IMR-90 (cell line): Measurements from ENCODE around the gene PPP3CA. TPM values are rescaled to one million over a fixed set of nuclear protein-coding genes. Genes with fewer than 3 reads are reported as not detected.

Experiments used
- ATAC-seq: fragments of 200-7000 bp; cut with Tn5 transposase; 2 replicates; pipeline ENCODE4 v1.9.1; 2020; ENCODE audit warnings: low read depth, mild to moderate bottlenecking, moderate library complexity
- BruUV-seq: library from RNA; stranded (reverse); fragments of 400-500 nt; replicated peaks from 2 replicates; lab custom pipeline; 2021; lab: Mats Ljungman, UMichigan
- CTCF ChIA-PET: fragments of 300-600 bp; formaldehyde crosslinking; extraction: SDS; loops from one replicate; lab custom pipeline; 2021; ENCODE audit warnings: antibody characterized with exemption; lab: Yijun Ruan, JAX
- POLR2A ChIA-PET: fragments of 300-600 bp; sonication (Branson Sonifier 250); formaldehyde crosslinking; loops from one replicate; lab custom pipeline; 2022; ENCODE audit warnings: antibody characterized with exemption; ENCODE audit not compliant: unreplicated experiment; lab: Charles Lee
- DNase-seq: peaks from one replicate; pipeline ENCODE4 v3.0.0; 2013
- H2AFZ ChIP-seq: replicated peaks from 2 replicates; pipeline ENCODE3; 2013; ENCODE audit warnings: low read length, mild to moderate bottlenecking; ENCODE audit not compliant: poor library complexity
- H2AK5ac ChIP-seq: 2 replicates; pipeline ENCODE4 v1.6.1; 2013; ENCODE audit warnings: low read depth, low read length, inconsistent platforms
- H2AK9ac ChIP-seq: replicated peaks from 2 replicates; pipeline ENCODE3; 2013; ENCODE audit warnings: mild to moderate bottlenecking, low read depth, low read length, moderate library complexity; ENCODE audit not compliant: poor library complexity
- H2BK120ac ChIP-seq: 2 replicates; pipeline ENCODE4 v1.6.1; 2013; ENCODE audit warnings: low read depth, low read length, inconsistent platforms
- H2BK15ac ChIP-seq: 3 replicates; pipeline ENCODE4 v1.6.1; 2013; ENCODE audit warnings: low read depth, low read length, inconsistent platforms
- H2BK20ac ChIP-seq: 2 replicates; pipeline ENCODE4 v1.6.1; 2013; ENCODE audit warnings: low read depth, mild to moderate bottlenecking, inconsistent platforms, low read length, moderate library complexity
- H2BK5ac ChIP-seq: 2 replicates; pipeline ENCODE4 v1.6.1; 2013; ENCODE audit warnings: mild to moderate bottlenecking, low read depth, low read length, inconsistent platforms; ENCODE audit not compliant: poor library complexity, severe bottlenecking
- H3K14ac ChIP-seq: replicated peaks from 2 replicates; pipeline ENCODE4 v1.6.1; 2013; ENCODE audit warnings: low read depth, low read length, inconsistent platforms
- H3K18ac ChIP-seq: 2 replicates; pipeline ENCODE4 v1.6.1; 2013; ENCODE audit warnings: low read depth, low read length, control low read depth
- H3K23ac ChIP-seq: 2 replicates; pipeline ENCODE4 v1.6.1; 2013; ENCODE audit warnings: low read depth, low read length, inconsistent platforms
- H3K27ac ChIP-seq: 2 replicates; pipeline ENCODE4 v1.5.1; 2013; ENCODE audit warnings: mild to moderate bottlenecking, control low read depth, low read length; ENCODE audit not compliant: insufficient read depth
- H3K27me3 ChIP-seq: 2 replicates; pipeline ENCODE4 v1.6.1; 2013; ENCODE audit warnings: low read length; ENCODE audit not compliant: control insufficient read depth, insufficient read depth
- H3K36me3 ChIP-seq: 2 replicates; pipeline ENCODE4 v1.6.1; 2013; ENCODE audit warnings: low read length, mixed read lengths; ENCODE audit not compliant: control insufficient read depth, insufficient read depth
- H3K4ac ChIP-seq: 2 replicates; pipeline ENCODE4 v1.6.1; 2013; ENCODE audit warnings: low read depth, low read length, inconsistent platforms
- H3K4me1 ChIP-seq: 2 replicates; pipeline ENCODE4 v1.6.1; 2013; ENCODE audit warnings: low read length, mixed read lengths; ENCODE audit not compliant: control insufficient read depth, insufficient read depth
- H3K4me2 ChIP-seq: 2 replicates; pipeline ENCODE4 v1.6.1; 2013; ENCODE audit warnings: low read depth, mild to moderate bottlenecking, control low read depth, low read length, moderate library complexity
- H3K4me3 ChIP-seq: 2 replicates; pipeline ENCODE4 v1.5.1; 2013; ENCODE audit warnings: low read depth, mild to moderate bottlenecking, control low read depth, low read length, moderate library complexity; ENCODE audit not compliant: insufficient read depth
- H3K56ac ChIP-seq: 2 replicates; pipeline ENCODE4 v1.6.1; 2013; ENCODE audit warnings: low read length, inconsistent platforms; ENCODE audit not compliant: insufficient read depth; ENCODE audit errors: extremely low read depth
- H3K79me1 ChIP-seq, 2 experiments: 2 replicates each; pipeline ENCODE4 v1.6.1; 2013; ENCODE audit warnings: low read length in 2 of 2, inconsistent platforms in 1 of 2, low read depth in 1 of 2
- H3K9ac ChIP-seq: 2 replicates; pipeline ENCODE4 v1.6.1; 2013; ENCODE audit warnings: low read depth, low read length, control low read depth
- H3K9me1 ChIP-seq: 2 replicates; pipeline ENCODE4 v1.6.1; 2013; ENCODE audit warnings: low read length, inconsistent platforms; ENCODE audit not compliant: insufficient read depth
- H3K9me3 ChIP-seq: 2 replicates; pipeline ENCODE4 v1.6.1; 2013; ENCODE audit warnings: low read length; ENCODE audit not compliant: control insufficient read depth, insufficient read depth
- H4K20me1 ChIP-seq: 2 replicates; pipeline ENCODE4 v1.6.1; 2013; ENCODE audit warnings: low read length, inconsistent platforms; ENCODE audit not compliant: insufficient read depth
- H4K5ac ChIP-seq: 2 replicates; pipeline ENCODE4 v1.6.1; 2013; ENCODE audit warnings: mild to moderate bottlenecking, low read depth, low read length, control low read depth
- H4K8ac ChIP-seq, 2 experiments: 2 replicates each; pipeline ENCODE4 v1.6.1; 2013; ENCODE audit warnings: low read depth in 2 of 2, low read length in 2 of 2, control low read depth in 1 of 2, inconsistent platforms in 1 of 2
- H4K91ac ChIP-seq: 2 replicates; pipeline ENCODE4 v1.6.1; 2013; ENCODE audit warnings: low read depth, low read length, inconsistent platforms; ENCODE audit not compliant: insufficient read depth
- CEBPB ChIP-seq: IDR thresholded peaks from 2 replicates; pipeline ENCODE4 v1.6.1; 2012; ENCODE audit warnings: low read depth, low read length, improper control_type of control experiment
- CHD1 ChIP-seq: IDR thresholded peaks from 2 replicates; pipeline ENCODE4 v1.6.1; 2012; ENCODE audit warnings: low read depth, low read length, improper control_type of control experiment
- MAFK ChIP-seq: IDR thresholded peaks from 2 replicates; pipeline ENCODE4 v1.6.1; 2012; ENCODE audit warnings: low read depth, low read length, improper control_type of control experiment
- MAZ ChIP-seq: IDR thresholded peaks from 2 replicates; pipeline ENCODE4 v1.6.1; 2012; ENCODE audit warnings: low read depth, mild to moderate bottlenecking, low read length, improper control_type of control experiment, moderate library complexity, borderline replicate concordance
- MXI1 ChIP-seq: IDR thresholded peaks from 2 replicates; pipeline ENCODE4 v1.6.1; 2012; ENCODE audit warnings: low read depth, mild to moderate bottlenecking, low read length, moderate library complexity, borderline replicate concordance
- RAD21 ChIP-seq: IDR thresholded peaks from 2 replicates; pipeline ENCODE4 v1.6.1; 2012; ENCODE audit warnings: low read length, improper control_type of control experiment
- SMC3 ChIP-seq: fragments of 150-350 bp; IDR thresholded peaks from 2 replicates; pipeline ENCODE4 v1.6.1; 2016; ENCODE audit warnings: low read depth, mild to moderate bottlenecking, antibody characterized with exemption, low read length, moderate library complexity
- dilution Hi-C: fragments of 300-500 bp; cut with HindIII; formaldehyde crosslinking; loops from one replicate; pipeline ENCODE4 v1.14.3; 2018; ENCODE audit warnings: low sequenced_read_pairs; ENCODE audit not compliant: unreplicated experiment
- in situ Hi-C: fragments of 300-500 bp; cut with MboI; formaldehyde crosslinking; loops from 3 replicates; pipeline ENCODE4 v1.14.3; 2019; ENCODE audit warnings: low sequenced_read_pairs, inconsistent platforms, mixed read lengths
- intact Hi-C: fragments of 100-400 bp; cut with micrococcal nuclease; formaldehyde crosslinking; loops from 2 replicates; pipeline ENCODE4 v1.10.0; 2022
- polyA plus RNA-seq, 3 experiments: library from polyadenylated mRNA; depleted of rRNA; stranded (reverse); fragments of >200 nt; gene quantifications; 2 replicates each; pipeline ENCODE4 v1.2.3, GENCODE V29; 2012; ENCODE audit warnings: low replicate concordance in 1 of 3
- total RNA-seq: library from RNA; depleted of rRNA; stranded (reverse); fragments of >200 nt; gene quantifications from 2 replicates; pipeline ENCODE4 v1.2.3, GENCODE V29; 2012
- TF ChIP-seq, protein P1 (sequence below): fragments of 150-350 bp; IDR thresholded peaks from 2 replicates; pipeline ENCODE4 v1.6.1; 2016; ENCODE audit warnings: low read depth, mild to moderate bottlenecking, low read length, moderate library complexity, borderline replicate concordance
- TF ChIP-seq, protein P2 (sequence below): conservative IDR thresholded peaks from 2 replicates; pipeline ENCODE4 v1.5.1; 2012; ENCODE audit warnings: mild to moderate bottlenecking, low read depth, low read length, improper control_type of control experiment

PPP3CA gene
- total and polyA plus RNA-seq, 2 of the 4 experiments (the other 2 are of a cell fraction), result 14.5 to 48.6 TPM

DNA sequence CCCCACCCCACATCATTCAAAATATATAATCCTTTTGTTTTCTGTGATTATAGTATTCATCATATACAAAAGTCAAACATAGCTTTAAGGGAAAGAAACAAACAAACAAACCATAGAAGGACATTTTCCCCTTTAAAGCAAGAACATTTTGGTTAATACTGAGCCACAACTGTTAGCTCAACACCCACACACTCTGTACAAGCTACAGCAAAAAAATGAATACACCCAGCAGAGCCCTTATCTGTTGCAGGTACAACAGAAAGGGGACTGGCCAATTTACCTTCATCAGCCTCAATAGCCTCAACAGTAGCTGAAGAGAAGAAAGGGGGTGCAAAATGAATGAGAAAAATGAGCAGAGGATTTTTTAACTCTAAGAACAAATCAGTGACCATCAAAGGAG, 318.4 kb downstream of the PPP3CA start:
- H4K20me1 ChIP-seq, result no peaks in the 10 kb centered on the region
- ChIA-PET CTCF (no interaction called here), POLR2A (interaction anchor here (0.6 kb wide), 1 partner anchor 240 kb away, joined by 17 read pairs; no protein-coding TSS in a partner anchor)
- no peaks in the 10 kb centered on the region for H3K4me1 ChIP-seq
- H3K4ac ChIP-seq, result no peak overlapping the region
- no peak overlapping the region for H4K91ac ChIP-seq
- H3K14ac ChIP-seq, result no peak overlapping the region
- no peak overlapping the region for H3K23ac ChIP-seq
- H2AK9ac ChIP-seq, result no peak overlapping the region
- TF ChIP-seq CEBPB, result no peak
- no peak for TF ChIP-seq RAD21
- TF ChIP-seq MAFK, result no peak
- no peak for TF ChIP-seq SMC3
- no peak for TF ChIP-seq MXI1
- TF ChIP-seq CHD1, result no peak
- TF ChIP-seq, protein P1, sequence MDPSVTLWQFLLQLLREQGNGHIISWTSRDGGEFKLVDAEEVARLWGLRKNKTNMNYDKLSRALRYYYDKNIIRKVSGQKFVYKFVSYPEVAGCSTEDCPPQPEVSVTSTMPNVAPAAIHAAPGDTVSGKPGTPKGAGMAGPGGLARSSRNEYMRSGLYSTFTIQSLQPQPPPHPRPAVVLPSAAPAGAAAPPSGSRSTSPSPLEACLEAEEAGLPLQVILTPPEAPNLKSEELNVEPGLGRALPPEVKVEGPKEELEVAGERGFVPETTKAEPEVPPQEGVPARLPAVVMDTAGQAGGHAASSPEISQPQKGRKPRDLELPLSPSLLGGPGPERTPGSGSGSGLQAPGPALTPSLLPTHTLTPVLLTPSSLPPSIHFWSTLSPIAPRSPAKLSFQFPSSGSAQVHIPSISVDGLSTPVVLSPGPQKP, result no peak
- TF ChIP-seq, protein P2, sequence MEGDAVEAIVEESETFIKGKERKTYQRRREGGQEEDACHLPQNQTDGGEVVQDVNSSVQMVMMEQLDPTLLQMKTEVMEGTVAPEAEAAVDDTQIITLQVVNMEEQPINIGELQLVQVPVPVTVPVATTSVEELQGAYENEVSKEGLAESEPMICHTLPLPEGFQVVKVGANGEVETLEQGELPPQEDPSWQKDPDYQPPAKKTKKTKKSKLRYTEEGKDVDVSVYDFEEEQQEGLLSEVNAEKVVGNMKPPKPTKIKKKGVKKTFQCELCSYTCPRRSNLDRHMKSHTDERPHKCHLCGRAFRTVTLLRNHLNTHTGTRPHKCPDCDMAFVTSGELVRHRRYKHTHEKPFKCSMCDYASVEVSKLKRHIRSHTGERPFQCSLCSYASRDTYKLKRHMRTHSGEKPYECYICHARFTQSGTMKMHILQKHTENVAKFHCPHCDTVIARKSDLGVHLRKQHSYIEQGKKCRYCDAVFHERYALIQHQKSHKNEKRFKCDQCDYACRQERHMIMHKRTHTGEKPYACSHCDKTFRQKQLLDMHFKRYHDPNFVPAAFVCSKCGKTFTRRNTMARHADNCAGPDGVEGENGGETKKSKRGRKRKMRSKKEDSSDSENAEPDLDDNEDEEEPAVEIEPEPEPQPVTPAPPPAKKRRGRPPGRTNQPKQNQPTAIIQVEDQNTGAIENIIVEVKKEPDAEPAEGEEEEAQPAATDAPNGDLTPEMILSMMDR, result no peak
- TF ChIP-seq MAZ, result no peak
- no TSS peak for BruUV-seq
- H3K9me3 ChIP-seq, result no peaks in the 10 kb centered on the region
- ATAC-seq (no peak), DNase-seq (no peak)
- H3K56ac ChIP-seq, result no peak overlapping the region
- H3K18ac ChIP-seq, result no peak overlapping the region
- no peak overlapping the region for H3K9ac ChIP-seq
- H3K27ac ChIP-seq, result no peak overlapping the region
- H2BK15ac ChIP-seq, result no peak overlapping the region
- no peaks in the 10 kb centered on the region for H3K27me3 ChIP-seq
- H2BK120ac ChIP-seq, result no peak overlapping the region
- no peak overlapping the region for H2AK5ac ChIP-seq
- in situ Hi-C loops (no loop called here), dilution Hi-C loops (no loop called here), intact Hi-C loops (no loop called here)
- H4K8ac ChIP-seq, result no peak overlapping the region
- no peak overlapping the region for H3K4me3 ChIP-seq
- H2BK20ac ChIP-seq, result no peak overlapping the region
- peaks cover 5% of the 10 kb centered on the region for H3K36me3 ChIP-seq
- no peak overlapping the region for H2BK5ac ChIP-seq
- H3K79me1 ChIP-seq, result no peaks in the 10 kb centered on the region
- H2AFZ ChIP-seq, result no peak overlapping the region
- H3K4me2 ChIP-seq, result no peak overlapping the region
- H4K5ac ChIP-seq, result no peak overlapping the region
- no peaks in the 10 kb centered on the region; the same call in 1 of the 2 replicates for H3K9me1 ChIP-seq
